Measurements from ENCODE around the gene ACAA1.

ACAA1 gene

GRCh38 chr3:38154033-38154494, 17.1 kb upstream of the ACAA1 start:
- no peak for TF ChIP-seq CTCF (IDR thresholded peaks at IDR 0.05; ENCODE audit: low read length, missing control alignments)
- H3K4me3 ChIP-seq (replicated peaks; ENCODE audit: low read depth, low read length) = no peak overlapping the region
- peak; percentile 94 for DNase-seq (ENCODE audit: low read depth)

- no peak for TF ChIP-seq CTCF (IDR thresholded peaks at IDR 0.05; ENCODE audit: low read length, missing control alignments)
- no peak overlapping the region for H3K4me3 ChIP-seq (replicated peaks; ENCODE audit: low read depth, low read length)
- no peak for DNase-seq (ENCODE audit: low read depth)
Observed at GRCh38 chr3:38153221-38153620, 16.3 kb upstream of the ACAA1 start.

GRCh38 chr3:38152609-38153008, 15.7 kb upstream of the ACAA1 start:
- no peak for DNase-seq (ENCODE audit: low read depth)
- H3K4me3 ChIP-seq (replicated peaks; ENCODE audit: low read depth, low read length) = no peak overlapping the region
- no peak for TF ChIP-seq CTCF (IDR thresholded peaks at IDR 0.05; ENCODE audit: low read length, missing control alignments)

GRCh38 chr3:38151667-38152265, 14.8 kb upstream of the ACAA1 start:
- no peak for TF ChIP-seq CTCF (IDR thresholded peaks at IDR 0.05; ENCODE audit: low read length, missing control alignments)
- H3K4me3 ChIP-seq (replicated peaks; ENCODE audit: low read depth, low read length) = no peak overlapping the region
- no peak for DNase-seq (ENCODE audit: low read depth)

DNA sequence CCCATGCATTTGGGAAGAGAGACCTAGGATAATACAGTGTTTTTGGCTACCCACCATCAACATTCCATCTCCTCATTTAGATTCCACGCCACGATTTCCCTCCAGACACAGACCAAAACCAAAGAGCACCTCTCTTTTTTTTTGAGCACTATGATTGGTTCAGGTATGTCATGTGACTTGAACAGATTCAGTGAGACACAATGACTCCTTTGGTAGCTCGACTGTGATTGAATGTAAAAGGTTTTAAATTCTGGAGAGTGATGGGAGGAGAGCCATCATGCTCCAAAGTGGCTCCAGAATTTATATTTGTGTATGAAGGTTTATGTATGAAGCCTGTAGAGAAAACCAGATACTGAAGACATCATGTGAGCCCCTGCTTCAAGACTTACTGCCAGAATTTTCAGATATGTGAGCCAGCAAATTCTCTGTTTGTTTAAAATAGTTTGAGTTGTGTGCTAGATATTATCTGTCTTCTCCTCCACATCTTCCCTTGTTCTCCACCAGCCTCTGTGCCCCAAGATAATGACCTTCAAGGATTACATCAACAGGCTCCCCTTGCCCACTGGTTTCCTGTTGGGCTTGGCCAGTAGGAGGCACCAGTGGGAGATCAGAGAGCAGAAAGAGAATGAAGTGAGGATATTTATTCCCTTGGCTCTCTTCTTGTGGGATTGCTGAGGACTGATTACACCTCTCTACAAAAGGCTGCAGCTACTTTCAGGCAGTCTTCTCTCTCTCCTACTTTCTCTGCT, 14.0 kb upstream of the ACAA1 start:
- peak; percentile 4 for TF ChIP-seq CTCF (IDR thresholded peaks at IDR 0.05; ENCODE audit: low read length, missing control alignments)
- no peak for DNase-seq (ENCODE audit: low read depth)
- no peak overlapping the region for H3K4me3 ChIP-seq (replicated peaks; ENCODE audit: low read depth, low read length)

- no peak overlapping the region for H3K4me3 ChIP-seq (replicated peaks; ENCODE audit: low read depth, low read length)
- TF ChIP-seq CTCF (IDR thresholded peaks at IDR 0.05; ENCODE audit: low read length, missing control alignments) = no peak
Observed at GRCh38 chr3:38149708-38150107, 12.8 kb upstream of the ACAA1 start.

More at GRCh38 chr3:38149708-38150107, 12.8 kb upstream of the ACAA1 start:
- DNase-seq (ENCODE audit: low read depth) = no peak

Data from fibroblast of pulmonary artery (primary cell).